Thyroid gland (tissue), 4 donors: ENCODE results near the gene ABTB1. TPM values are rescaled to one million over a fixed set of nuclear protein-coding genes. Genes with fewer than 3 reads are reported as not detected.
"Not testable (repeated sequence)": the region's sequence is repeated elsewhere in the genome, so short reads cannot be mapped to it uniquely, and the experiment has no call there.

Source experiments
- DNase-seq, 2 donors: peaks; one replicate each; pipeline ENCODE4 v3.0.0-alpha.2; 2019
- H3K27ac ChIP-seq, 3 donors: fragments of 200-600 bp; sonication (generic); 1 replicate in 2 of 3; 2 replicates in 1 of 3; pipeline ENCODE4 v1.5.1; 2016 to 2019; ENCODE audit warnings: mild to moderate bottlenecking in 1 of 3, moderate library complexity in 1 of 3
- H3K27me3 ChIP-seq: fragments of 200-600 bp; sonication (generic); one replicate; pipeline ENCODE4 v1.5.1; 2019
- H3K36me3 ChIP-seq, 2 donors: fragments of 200-600 bp; sonication (generic); one replicate each; pipeline ENCODE4 v1.5.1; 2016 to 2019
- H3K4me1 ChIP-seq, 2 donors: fragments of 200-600 bp; sonication (generic); one replicate each; pipeline ENCODE4 v1.5.1; 2017 to 2019
- H3K4me3 ChIP-seq, 3 donors: fragments of 200-600 bp; sonication (generic); replicated peaks in 1 of 3; 1 replicate in 2 of 3; 2 replicates in 1 of 3; pipeline ENCODE4 v1.5.1; 2016; ENCODE audit warnings: mild to moderate bottlenecking in 1 of 3
- H3K9me3 ChIP-seq: fragments of 200-600 bp; sonication (generic); one replicate; pipeline ENCODE4 v1.5.1; 2017
- POLR2A ChIP-seq, 2 donors: fragments of 450-650 bp; IDR thresholded peaks; one replicate each; pipeline ENCODE4 v1.6.1; 2017; ENCODE audit warnings: antibody characterized with exemption in 2 of 2, mild to moderate bottlenecking in 2 of 2, moderate library complexity in 1 of 2
- WGBS, 2 donors: methylation state at CpG; one replicate each; pipeline ENCODE4 v1.1.5; 2017; 5-methylcytosine and 5-hydroxymethylcytosine counted together
- intact Hi-C: fragments of 100-400 bp; cut with DNase I; formaldehyde crosslinking; loops from one replicate; pipeline ENCODE4 v1.15.1; 2023
- total RNA-seq, 4 donors: library from RNA; depleted of rRNA; stranded (reverse); fragments of >200 nt; gene quantifications; one replicate each; pipeline ENCODE4 v1.2.3, GENCODE V29; 2016
- TF ChIP-seq, protein P1 (sequence below), 6 experiments: fragments of 200-600 bp in 3 of 6; fragments of 450-650 bp in 3 of 6; sonication (generic) in 3 of 6; IDR thresholded peaks; one replicate each; pipeline ENCODE4 v1.5.1; 2016 to 2019; ENCODE audit warnings: antibody characterized with exemption in 6 of 6, mild to moderate bottlenecking in 2 of 6, inconsistent platforms in 1 of 6, moderate library complexity in 1 of 6

The ABTB1 gene
- total RNA-seq, 4 donors from 2014 or later: 18.9 to 29.1 (median 24.4) TPM

DNA sequence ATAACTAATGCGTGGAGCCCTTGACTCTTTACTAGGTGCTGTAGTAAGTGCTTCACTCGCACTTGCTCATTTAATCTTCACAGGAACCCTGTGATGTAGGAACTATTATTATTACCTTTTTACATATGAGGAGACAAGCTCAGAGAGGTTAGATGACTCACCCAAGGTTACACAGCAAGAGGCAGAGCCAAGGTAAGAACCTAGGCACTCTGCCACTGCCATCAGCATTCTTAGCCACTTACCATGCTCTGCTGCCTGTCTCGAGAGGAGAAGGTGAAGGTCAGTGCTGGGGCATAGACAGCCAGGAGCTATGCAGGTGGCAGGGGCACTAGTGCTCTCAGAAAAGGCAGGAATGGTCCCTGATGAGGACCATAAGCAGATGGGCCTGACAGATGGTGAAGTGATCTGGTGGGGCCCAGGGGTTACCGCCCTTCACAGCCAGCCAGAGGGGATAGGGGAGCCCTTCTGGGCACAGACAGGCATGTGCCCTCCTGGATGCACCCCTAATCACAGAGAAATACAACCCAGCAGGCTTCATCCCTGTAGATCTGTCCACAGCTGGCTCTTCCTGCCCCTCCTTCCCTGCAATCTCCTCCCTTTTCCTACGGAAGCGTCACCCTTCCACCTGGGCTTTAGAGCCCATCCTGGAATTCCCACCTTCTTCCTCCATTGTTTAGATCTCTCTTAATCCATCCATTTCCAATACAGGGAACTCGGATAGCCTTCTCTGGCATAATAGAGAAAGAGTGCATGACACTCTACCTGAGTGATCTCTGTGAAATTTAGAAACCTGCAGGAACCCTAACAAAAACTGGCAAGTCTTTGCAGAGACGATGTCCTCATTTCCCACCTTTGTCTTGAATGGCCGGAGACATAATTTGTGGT, 26.9 kb downstream of the ABTB1 start:
- Histone ChIP-seq H3K27ac (peak overlapping the region in 1 of 3 donors; percentile 13), H3K4me1 (peaks cover 15 to 44% of the 10 kb centered on the region in 2 donors), H3K36me3 (no peaks in the 10 kb centered on the region), H3K4me3 (no peak overlapping the region), H3K9me3 (no peaks in the 10 kb centered on the region), H3K27me3 (no peaks in the 10 kb centered on the region)
- 76 to 83% methylated on average over 9 of the region's 9 CpGs for WGBS, 2 donors
- DNase-seq: no peak
- intact Hi-C loops: no loop called here
- TF ChIP-seq, protein P1, sequence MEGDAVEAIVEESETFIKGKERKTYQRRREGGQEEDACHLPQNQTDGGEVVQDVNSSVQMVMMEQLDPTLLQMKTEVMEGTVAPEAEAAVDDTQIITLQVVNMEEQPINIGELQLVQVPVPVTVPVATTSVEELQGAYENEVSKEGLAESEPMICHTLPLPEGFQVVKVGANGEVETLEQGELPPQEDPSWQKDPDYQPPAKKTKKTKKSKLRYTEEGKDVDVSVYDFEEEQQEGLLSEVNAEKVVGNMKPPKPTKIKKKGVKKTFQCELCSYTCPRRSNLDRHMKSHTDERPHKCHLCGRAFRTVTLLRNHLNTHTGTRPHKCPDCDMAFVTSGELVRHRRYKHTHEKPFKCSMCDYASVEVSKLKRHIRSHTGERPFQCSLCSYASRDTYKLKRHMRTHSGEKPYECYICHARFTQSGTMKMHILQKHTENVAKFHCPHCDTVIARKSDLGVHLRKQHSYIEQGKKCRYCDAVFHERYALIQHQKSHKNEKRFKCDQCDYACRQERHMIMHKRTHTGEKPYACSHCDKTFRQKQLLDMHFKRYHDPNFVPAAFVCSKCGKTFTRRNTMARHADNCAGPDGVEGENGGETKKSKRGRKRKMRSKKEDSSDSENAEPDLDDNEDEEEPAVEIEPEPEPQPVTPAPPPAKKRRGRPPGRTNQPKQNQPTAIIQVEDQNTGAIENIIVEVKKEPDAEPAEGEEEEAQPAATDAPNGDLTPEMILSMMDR (IDR thresholded peaks at IDR 0.05): no peak
- TF ChIP-seq POLR2A (IDR thresholded peaks at IDR 0.05): no peak

DNA sequence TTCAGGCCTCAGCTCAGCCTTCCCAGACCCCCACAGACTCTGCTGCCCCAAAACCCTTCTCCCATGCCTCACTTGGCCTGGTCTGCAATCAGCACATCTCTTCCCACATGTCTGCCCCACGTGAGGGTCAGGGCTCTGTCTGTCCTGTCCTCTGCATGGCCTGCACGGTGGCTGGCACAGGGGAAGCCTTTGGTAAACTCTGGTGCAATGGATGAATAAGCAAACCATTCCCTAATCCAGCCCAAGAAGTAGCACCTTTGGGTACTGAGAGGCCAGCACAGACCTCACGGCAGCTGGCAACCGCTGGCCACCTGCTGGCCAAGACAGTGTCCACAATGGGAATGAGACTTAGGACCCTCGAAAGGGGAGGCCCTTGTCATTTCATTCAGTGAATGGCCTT, 27.7 kb downstream of the ABTB1 start:
- H3K4me1 ChIP-seq: peaks cover 15 to 44% of the 10 kb centered on the region in 2 donors
- no peak overlapping the region for H3K4me3 ChIP-seq
- 79 to 85% methylated on average over 5 of the region's 5 CpGs for WGBS, 2 donors
- H3K36me3 ChIP-seq: no peaks in the 10 kb centered on the region
- no peaks in the 10 kb centered on the region for H3K9me3 ChIP-seq
- no peak for DNase-seq
- intact Hi-C loops: no loop called here
- no peaks in the 10 kb centered on the region for H3K27me3 ChIP-seq
- H3K27ac ChIP-seq: peak overlapping the region in 1 of 3 donors; percentile 13
- TF ChIP-seq, protein P1 (IDR thresholded peaks at IDR 0.05): no peak
- TF ChIP-seq POLR2A (IDR thresholded peaks at IDR 0.05): no peak

DNA sequence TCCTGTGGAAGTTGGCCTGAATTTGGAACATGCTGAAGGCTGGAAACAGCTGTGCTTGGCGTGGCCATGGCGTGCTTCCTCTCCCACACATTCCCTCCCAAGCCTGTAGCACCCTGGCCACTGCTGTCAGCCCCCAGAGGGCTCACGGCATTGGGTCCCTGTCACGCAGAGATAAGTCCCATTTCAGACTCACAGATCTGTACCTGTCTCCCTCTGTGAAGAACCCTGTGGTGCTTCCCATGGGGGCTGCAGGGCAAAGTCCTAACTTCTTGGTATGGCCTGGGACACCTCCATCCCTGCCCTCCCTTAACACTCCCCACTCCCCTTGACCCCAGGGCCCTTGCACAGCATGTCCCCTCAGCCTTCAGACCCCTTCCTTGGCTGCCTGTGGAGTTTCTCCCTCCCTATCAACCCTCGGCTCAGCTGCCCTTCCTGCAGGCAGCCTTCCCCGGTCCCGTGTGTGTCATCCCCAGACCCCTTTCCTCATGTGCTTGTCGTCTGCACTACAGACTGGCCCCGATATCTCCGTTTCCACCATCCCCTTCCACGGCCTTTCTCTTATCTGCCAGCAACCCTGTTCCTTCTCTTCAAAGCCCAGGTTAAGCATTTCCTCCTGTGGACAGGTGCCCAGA, 28.6 kb downstream of the ABTB1 start:
- Histone ChIP-seq H3K4me1 (peaks cover 15 to 43% of the 10 kb centered on the region in 2 donors), H3K27ac (peak overlapping the region in 1 of 3 donors; percentile 57), H3K27me3 (no peaks in the 10 kb centered on the region), H3K36me3 (no peaks in the 10 kb centered on the region), H3K4me3 (no peak overlapping the region), H3K9me3 (no peaks in the 10 kb centered on the region)
- DNase-seq: no peak
- whole genome bisulfite sequencing, 2 donors: 81 to 86% methylated on average over 11 of the region's 11 CpGs
- intact Hi-C loops: no loop called here
- TF ChIP-seq, protein P1 (IDR thresholded peaks at IDR 0.05): no peak
- TF ChIP-seq POLR2A (IDR thresholded peaks at IDR 0.05): no peak

DNA sequence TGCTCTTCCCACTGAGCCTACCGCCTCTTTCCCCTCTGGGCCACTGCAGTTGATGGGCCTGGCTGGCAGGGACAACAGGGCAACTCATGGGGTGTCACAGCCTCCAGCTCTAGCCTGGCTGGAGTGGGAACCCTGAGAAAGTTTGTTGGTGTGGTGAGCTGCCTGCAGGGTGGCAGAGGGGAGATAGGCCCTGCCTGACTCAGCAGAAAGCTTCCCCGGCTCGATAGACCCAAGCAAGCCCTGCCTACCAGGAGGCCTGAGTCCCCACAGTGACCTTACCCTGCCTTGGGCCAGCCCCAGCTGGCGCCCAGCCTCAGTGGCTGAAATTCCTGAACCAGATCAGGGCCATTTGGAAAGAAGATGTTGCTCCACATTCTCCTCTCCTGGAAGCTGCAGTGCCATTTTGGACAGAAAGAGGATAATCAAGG, 29.4 kb downstream of the ABTB1 start:
- Histone ChIP-seq H3K4me1 (peaks cover 15 to 36% of the 10 kb centered on the region in 2 donors), H3K27me3 (no peaks in the 10 kb centered on the region), H3K9me3 (no peaks in the 10 kb centered on the region), H3K4me3 (no peak overlapping the region), H3K36me3 (no peaks in the 10 kb centered on the region), H3K27ac (peak overlapping the region in 1 of 3 donors; percentile 57)
- TF ChIP-seq, protein P1 (IDR thresholded peaks at IDR 0.05): no peak
- no peak for TF ChIP-seq POLR2A (IDR thresholded peaks at IDR 0.05)
- 100% methylated on average over 1 to 2 of the region's 4 CpGs for WGBS, 2 donors
- DNase-seq: no peak
- intact Hi-C loops: no loop called here

DNA sequence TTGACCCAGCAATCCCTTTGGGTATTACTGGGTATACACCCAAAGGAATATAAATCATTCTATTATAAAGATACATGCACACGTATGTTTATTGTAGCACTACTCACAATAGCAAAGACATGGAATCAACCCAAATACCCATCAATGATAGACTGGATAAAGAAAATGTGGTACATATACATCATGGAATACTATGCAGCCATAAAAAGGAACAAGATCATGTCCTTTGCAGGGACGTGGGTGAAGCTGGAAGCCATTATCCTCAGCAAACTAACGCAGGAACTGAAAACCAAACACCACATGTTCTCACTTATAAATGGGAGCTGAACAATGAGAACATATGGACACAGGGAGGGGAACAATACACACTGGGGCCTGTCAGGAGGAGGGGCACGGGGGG, 32.1 kb downstream of the ABTB1 start:
- 91 to 93% methylated on average over 4 of the region's 4 CpGs for WGBS, 2 donors
- H3K27ac ChIP-seq, H3K9me3 ChIP-seq, H3K27me3 ChIP-seq, H3K4me3 ChIP-seq, H3K36me3 ChIP-seq, DNase-seq, intact Hi-C loops: not testable (repeated sequence)
- peaks cover 0 to 13% of the 10 kb centered on the region in 2 donors for H3K4me1 ChIP-seq
